ENCODE data around the gene SACM1L.

Gene SACM1L

DNA sequence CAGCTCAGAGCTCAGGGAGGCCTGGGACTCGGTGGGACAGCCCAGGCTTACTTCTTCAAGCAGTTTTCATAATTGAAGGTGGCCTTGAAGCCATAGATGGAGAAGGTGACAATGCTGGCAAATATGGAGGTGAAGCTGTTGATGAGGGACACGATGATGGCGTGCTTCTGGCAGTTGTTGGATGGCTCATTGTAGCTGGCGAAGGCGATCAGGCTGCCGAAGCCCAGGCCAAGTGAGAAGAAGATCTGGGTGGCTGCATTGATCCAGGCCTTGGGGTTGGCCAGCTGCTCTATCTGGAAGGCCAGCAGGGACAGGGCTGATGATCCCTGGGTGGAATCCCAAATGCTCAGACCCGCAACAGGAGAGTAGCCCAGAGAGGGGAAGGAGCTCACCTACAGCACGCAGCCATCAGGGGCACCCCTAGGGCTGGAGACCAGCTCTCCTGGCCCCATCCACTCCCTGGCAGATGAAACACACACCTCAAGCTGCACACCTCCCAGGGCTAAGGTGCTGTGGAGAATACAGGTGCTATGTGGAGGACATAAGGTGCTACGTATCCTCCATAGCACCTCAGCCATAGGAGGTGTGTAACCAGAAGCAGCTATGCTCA lies 82.1 kb downstream of the SACM1L start:
- DNase-seq = no peak

DNA sequence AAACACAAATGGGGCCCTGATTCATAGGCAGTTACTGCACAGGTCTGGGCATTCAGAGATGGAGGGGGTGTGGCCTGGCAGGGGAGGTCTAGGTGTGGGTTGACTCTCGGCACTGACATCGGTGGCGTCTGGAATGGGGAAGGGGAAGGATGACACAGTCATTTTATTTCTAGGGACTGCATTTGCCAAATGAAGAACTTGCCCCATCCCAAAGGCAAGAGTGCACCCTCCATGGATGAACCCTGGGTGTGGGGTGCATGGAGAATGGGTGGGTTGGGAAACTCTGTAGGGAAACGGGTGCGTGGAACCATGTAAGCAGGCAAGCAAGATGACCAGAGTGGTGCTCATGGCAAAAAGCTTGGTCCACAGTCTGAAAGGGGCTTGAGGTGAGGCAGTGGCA lies 82.6 kb downstream of the SACM1L start:
- DNase-seq = no peak

DNA sequence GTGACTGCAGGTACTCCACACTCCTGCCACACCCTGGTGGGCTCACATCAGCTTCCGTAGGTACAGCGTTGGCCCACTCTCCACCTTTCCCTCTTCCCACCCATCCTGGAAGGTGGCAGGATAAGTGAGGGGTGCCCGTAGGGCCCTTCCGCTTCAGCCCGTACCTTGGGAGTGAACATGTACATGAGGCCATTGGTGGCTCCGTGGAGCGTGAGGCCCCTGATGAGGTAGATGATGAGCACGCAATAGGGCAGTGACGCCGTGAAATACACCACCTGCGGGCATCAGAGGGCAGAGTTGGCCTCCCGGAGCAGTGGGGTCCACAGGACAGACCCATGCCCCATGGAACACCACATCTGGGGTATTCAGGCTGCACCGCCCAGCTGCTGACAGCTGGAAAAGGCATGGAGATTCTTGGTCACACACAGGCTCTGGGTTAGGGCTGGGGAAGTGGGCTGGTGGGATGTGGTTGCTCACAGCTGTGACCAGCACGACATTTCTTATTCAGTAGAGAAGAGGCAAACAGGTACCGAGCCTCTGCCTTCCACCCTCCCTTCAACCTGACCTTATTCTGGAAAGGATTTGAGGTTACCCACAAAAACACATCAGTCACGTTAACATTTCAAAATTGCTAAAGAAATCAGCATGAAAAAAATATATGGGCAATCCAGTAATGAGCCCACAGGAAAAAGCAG lies 83.3 kb downstream of the SACM1L start:
- no peak for DNase-seq

DNA sequence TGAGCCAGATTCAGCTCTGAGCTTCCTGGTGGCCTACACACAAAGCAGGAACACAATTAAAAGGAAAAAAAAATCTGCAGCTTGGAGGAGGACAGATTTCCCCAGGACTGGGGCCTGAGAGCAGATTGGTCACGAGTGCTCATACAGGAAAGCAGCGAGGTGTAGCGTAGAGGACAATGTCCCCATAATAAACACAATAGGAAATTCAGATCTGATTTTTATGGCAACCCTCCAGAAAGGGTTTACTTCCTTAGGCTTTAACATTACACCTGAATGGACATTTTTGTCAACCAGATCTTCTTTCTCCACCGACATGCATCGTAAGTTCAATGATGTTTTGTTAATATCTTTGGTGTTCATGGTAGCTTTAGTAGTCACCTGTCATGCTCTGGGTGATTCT lies 83.9 kb downstream of the SACM1L start:
- DNase-seq = no peak

DNA sequence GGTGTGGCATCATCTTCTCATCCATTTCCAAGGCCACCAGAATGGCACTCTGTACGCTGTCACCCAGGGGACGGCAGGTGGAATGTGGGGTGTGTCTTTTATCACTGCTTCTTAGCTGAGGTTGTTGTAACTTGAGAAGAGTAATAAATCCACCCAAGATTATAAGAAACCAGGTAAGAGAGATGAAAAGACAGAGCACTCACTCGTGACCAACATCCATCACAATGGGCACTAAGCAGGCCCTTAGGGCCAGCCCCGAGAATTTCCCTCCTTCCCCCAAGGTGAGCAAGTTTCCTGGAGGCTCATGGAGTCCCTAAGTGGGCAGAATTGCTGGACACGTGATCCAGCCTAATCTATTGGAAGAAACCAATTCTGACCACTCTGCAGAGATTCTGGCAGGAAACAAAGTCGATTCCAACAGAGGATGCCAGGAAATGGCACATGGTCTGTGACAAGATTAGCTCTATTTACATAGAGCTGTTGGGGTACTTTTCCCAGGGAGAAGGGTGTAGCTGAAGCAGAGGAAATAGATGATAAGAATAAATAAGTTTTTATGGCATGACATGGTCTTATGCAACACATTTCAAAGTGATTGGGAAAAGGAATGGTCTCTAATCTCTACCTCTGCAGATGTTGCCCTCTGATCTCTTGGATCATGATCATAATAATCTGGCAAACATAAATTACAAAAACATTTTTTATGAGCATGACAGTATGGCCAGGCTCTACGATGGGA lies 84.7 kb downstream of the SACM1L start:
- DNase-seq = no peak

DNA sequence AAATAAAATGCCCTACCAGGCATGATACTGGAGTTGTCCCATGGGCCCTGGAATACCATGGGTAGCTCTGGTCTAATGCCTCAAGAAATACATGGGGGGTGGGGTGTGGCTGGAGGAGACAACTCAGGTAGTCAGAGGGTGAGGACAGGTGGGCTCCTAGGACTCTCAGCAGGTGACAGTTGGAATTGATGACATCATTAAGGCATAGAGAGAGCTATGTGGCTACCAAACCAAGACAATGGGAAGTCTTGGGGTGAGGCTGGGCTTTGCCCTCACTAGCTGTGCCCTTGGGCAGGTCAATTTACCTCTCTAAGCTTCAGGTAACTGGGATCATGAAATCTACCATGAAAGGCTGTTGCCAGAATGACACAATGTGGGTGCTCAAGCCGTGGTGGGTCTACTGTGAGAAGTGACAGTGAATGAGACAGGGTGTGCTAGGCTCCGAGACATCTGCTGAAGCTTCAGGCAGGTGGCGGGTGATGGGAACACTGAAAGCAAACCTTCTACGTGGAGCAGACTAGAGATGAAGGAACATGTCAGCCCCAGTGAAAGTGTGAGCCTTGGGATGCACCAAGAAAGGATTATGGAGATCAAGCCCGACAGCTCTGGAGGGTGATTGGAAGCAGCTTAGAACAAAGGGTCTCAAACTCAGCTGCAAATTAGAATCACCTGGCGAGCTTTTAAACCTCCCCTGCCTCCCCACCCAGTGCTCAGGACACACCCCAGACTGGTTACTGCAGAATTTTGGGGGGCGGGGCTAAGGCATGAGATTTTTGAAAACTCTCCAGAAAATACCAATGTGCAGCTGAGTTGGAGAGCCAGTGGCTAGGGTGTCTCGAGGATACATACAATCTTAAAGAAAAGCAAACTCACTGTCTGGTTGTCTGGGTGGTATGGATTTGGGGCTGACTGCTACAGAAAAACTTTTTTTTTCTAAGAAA lies 85.7 kb downstream of the SACM1L start:
- no peak for DNase-seq

DNA sequence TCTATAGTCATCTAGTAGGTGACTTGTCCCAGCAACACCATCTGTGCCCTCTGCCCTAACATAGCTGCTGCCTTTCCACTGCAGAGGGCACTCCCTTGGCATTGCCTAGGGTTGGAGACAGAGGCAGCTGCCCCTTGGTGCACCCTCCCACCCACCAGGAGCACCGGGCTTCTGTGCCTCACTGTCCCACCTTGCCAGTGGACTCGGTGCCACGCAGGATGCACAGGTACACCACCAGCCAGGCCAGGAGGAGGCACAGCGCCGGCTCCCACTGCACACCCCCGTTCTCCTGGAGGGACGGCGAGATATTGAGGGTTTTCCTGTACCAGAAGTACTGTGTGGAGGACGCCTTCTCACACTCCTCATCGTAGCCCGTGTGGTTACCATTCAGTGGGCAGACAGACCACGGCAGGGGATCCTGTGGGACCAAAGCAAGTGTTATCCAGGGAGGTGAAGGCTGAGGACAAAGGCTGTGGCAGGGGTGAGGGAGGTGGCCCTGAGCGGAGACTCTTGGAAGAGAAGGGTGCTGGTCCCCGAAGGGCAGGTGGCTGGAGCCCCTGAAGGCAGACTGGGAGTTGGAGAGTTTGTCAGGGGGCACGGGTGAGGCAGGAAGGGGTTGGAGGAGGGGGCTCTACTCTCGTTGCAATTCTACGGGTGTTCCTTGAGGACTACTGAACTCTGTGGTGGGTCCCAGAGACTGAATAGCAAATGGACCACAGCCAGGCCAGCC lies 86.5 kb downstream of the SACM1L start:
- DNase-seq = no peak

DNA sequence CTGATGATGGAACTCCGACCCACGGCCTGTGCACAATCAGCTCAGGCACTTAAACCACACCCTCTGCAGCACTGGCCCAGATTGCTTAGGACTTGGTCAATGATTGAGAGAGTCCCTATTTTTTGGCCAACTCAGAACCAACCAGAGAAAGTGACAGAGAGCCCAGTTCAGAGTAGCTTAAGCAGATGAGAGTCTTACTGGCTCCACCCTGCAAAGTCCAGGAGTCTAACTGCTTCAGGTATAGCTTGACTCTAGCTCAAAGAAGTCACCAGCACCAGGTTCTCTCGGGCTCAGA lies 87.1 kb downstream of the SACM1L start:
- no peak for DNase-seq

DNA sequence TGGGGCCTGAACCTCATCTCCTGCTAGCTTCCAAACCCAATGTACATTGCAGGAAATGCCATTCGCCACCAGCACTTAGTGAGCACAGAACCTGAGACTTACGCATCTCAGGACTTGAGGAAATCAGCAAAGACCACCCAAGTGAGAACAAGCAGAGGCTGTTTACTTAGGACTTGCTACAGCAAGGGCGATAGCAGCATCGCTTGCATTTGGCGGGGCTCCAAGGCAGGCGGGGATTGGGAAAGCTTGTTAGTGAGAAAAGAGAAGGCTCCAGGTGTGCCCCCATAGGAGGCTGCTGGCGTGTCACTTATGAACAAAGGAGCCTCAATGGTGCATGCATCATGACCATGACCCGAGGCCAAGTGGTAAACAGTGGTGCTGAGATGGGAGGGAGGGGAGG lies 87.4 kb downstream of the SACM1L start:
- no peak for DNase-seq

DNA sequence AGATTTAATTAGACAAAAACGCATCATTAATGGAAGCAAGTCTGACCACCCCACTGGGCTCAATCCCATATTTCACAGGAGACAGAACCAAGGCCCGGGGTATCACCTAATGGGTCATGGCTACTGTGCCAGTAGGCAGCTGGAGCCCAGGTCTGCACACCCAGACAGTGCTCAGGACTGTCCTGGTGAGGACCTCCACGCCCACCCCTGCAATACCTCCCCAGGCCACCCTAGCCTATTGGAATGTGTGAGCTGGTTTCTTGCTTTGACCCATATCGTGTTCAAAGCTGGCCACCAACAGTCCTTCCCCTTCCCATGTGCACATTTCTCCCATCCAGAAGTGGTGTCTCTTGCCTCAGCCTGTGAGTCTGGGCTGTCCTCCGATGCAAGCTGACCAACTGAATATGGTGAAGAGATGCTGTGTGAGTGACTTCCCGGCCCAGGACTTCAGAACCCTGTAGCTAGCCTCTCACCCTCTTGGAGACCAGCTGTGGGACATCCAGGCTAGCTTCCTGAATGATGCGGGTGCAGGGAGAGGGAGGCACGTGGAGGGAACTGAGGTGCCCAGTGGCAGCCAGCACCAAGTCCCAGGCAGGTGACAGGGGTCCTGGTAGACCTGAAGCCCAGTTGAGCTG lies 88.0 kb downstream of the SACM1L start:
- no peak for DNase-seq

DNA sequence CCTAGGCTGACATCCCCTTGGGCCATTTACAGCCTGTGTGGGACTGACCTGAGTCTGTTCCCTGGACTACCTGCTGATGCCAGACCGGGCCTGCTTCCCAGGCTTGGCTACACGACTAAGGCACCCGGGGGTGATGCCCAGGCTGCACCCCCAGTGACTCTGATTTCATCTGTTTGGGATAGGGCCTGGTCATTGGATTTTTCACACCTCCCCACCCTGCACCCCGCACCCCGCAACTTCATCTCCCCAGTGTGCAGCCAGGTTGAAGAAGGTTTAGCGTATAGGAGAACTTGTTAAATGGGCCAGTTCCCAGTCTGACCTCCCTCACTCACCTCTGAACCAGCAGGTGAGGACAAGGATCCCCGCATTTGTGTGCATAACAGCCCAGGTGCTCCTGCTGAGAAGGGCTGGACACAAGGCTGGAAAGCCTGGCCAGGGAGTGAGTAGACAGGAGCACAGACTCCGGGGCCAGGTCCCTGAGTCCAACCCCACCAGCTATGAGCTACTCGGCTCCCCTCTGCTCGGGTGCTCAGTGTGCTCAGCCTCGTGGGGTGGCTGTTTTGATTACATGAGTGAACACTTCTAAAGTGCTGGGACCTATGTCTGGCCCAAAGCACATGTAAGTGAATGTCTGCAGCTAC lies 88.7 kb downstream of the SACM1L start:
- no peak for DNase-seq

DNA sequence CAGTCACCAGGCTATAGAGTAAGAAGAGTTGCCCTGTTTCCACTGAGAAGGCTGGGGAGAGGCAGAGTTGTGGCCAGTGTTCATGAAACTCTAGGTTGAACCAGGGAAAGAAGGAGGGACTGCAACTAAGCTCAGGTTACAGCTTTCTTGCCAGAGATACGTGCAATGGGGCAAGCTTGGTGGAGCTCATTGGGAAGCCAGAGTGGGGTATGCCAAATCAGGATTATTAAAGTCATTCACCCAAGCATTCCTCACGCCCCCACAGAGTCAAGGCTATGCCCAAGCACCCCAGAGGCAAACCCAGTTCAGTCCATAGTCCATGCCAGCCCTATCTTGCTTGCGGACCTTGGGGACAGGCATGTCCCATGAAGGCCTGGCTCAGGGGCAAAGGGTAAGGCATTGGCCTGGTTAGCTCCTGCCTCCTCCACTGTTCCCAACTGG lies 89.6 kb downstream of the SACM1L start:
- DNase-seq = no peak

DNA sequence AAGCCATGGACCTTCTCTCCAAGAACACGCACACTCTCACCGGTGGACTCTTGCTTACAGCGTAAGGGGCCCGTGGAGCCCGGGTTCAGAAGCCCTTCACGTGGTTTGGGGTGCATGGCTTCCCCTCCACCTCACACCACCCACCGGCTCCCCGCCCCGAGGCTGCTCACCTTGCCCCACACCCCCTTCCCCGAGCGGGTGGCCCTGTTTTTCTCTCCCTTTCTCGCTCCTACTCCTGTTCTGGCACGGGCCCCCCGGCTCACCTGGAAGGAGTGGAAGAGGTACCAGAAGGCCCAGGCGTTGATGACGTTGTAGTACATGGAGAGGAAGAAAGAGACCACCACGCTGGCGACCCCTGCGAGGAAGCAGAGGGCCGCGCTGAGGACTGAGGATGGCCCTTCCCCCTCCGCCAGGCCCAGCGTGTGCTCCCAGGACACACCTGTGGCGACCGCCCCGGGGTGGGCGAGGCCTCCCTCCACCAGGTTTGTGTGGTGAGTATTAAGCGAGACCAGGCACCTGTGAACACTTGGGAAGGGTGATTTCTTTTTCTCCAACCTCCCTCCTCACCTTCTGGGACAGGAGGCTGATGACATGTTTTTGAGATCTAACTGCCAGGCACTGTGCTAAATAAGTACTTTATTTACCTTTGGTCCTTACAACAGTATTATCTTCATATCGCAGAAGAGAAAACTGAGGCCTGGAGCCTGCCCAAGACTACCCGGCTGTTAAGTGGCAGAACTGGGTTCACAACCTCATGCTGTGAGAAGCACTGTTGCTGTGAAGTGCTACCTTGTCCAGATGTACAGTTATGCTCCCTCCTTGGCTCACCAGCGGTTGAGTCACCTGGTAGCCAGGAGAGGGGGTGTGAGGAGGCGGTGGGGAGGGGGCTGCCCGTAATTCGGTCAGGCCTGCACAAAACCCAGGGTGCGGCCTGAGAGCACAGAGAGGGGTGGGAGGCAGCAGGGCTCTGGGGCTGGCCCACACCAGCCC lies 90.8 kb downstream of the SACM1L start:
- no peak for DNase-seq

DNA sequence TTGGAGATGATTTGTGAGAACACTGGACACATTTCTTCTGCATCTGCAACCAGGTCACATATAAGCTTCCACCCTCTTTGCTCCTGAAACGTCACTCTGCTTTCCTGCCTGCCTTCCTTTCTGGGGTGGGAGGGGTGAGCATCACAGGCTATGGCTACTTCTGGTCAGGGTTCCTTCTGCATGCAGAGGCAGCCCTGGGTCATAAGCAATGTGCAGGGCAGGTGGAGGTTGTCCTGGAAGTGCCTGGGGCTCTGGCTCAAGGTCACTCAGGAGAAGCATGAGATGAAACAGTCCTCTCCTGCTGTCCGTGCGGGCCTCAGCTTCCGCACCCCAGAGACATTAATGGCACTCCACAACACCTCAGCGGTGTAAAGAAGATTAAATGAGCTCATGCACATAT lies 92.1 kb downstream of the SACM1L start:
- no peak for DNase-seq

DNA sequence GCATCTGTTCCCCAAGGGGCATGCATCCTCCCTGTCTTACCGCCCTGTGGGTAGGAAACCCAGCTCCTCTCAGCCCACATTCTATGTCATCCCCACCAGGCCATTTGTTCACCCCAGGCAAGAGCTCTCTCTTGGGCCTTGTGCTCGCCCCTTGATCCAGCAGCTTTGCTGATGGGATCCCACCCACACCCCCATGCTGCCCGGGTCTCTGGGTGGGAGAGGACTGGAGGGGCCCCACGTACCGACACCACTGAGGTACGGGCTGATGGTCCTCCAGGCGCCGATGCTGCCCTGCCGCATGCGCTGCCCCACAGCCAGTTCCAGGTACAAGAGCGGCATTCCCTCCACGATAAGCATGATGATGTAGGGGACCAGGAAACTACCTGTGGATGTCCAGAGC lies 92.6 kb downstream of the SACM1L start:
- no peak for DNase-seq

DNA sequence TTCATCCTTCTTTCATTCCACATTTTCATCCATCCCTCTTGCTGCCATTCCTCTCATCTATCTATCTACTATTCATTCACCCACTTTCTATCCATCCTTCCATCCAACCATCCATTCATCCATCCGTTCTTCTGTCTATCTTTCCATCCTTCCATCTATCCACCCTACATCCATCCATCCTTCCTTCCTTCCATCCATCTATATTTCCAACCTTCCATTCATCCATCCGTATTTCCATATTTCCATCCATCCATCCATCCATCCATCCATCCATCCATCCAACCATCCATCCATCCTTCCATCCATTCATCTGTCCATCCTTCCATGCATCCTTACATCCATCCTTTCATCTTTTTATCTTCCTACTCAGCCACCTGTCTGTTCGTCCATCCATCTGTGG lies 93.2 kb downstream of the SACM1L start:
- DNase-seq = no peak

DNA sequence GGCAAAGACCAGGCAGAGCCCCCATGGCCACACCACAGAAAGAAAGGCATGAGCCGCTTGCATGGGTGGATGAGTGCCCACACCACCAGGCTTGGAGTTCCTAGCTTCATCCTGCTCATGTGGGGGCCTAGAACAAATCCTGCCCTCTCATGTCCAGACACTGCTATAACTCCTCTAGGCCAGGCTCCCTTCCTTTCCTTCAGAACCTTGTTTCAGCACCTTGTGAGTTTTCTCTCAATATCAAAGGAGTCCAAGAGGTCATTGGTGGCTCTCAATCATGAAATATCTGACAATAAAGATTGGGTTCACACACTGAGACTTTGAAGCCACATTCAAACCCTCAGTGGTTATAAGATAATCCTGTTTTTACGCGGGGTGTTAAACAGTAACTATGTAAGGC lies 94.5 kb downstream of the SACM1L start:
- no peak for DNase-seq

DNA sequence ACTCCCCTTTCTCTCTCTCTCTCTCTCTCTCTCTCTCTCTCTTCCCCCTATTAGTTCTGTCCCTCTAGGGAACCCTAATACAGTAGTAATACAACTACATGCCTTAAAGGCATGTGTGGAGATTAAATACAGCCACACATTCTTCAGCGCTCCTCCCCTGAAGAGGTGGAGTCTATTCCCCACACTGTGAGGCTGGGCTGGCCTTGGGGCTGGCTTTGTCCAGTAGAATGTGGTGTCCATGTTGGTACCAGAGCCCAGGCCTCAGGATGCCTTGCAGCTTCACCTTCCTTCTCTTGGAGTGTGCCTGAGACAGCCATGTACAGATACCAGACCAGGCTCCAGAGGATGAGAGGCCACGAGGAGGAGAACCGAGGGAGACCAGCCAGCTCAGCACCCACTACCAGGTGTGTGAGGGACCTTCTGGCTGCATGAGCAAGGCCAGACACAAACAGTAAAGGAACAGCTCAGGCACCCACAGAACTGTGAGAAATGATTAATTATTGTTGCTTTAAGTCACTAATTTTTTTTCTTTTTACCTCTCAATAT lies 96.5 kb downstream of the SACM1L start:
- DNase-seq = no peak

DNA sequence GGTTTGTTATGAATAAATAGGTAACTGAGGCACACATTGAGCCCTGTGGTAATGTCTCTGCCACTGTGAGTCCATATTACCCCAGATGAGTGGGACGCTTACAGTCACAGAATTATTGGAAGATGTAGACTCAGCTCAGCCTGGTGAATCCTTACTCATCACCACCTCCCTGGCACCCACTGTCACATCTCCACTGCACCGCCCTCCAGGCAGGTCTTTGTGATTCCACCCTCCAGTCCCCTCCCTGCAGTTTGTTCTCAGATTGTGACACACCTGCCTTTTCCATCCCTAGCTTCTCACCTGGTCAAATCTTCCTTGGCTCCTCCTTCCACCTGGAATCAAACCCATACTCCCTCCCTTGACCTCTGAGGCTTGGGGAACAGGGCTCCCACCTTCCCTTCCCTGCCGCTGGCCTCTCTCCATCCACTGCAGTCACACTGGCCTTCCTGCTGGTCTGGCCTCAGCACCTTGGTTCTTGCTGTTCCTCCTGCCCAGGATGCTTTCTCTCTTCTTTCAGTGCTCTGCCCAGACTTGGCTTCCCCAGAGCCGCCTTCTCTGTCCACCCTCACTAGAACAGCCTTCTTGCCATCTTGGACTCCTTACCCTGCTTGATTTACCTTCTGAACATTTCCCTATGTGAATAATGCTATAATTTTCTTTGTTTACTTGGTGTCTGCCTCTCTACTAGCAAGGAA lies 97.8 kb downstream of the SACM1L start:
- no peak for DNase-seq
